HepG2 (cell line): Measurements from ENCODE around the gene ORC3. TPM values are rescaled to one million over a fixed set of nuclear protein-coding genes. Genes with fewer than 3 reads are reported as not detected.

Source experiments
- AHDC1 ChIP-seq: sonication (generic); formaldehyde crosslinking; IDR thresholded peaks from 2 replicates; pipeline ENCODE4 v1.5.1; 2020; ENCODE audit warnings: mild to moderate bottlenecking, missing genetic modification reagents, borderline replicate concordance
- EHMT2 ChIP-seq: fragments of 200-600 bp; sonication (generic); IDR thresholded peaks from 2 replicates; pipeline ENCODE4 v1.7.0; 2017; ENCODE audit warnings: antibody characterized with exemption, low read depth, low read length, borderline replicate concordance
- ELF4 ChIP-seq: sonication (generic); formaldehyde crosslinking; IDR thresholded peaks from 2 replicates; pipeline ENCODE4 v1.5.0; 2020; ENCODE audit warnings: missing genetic modification reagents, mild to moderate bottlenecking, moderate library complexity, borderline replicate concordance
- HMG20B ChIP-seq: conservative IDR thresholded peaks from 2 replicates; pipeline ENCODE4 v1.6.1; 2016; ENCODE audit warnings: missing genetic modification reagents, missing compliant biosample characterization
- KLF9 ChIP-seq: IDR thresholded peaks from 2 replicates; pipeline ENCODE4 v1.6.1; 2016; ENCODE audit warnings: low read depth
- MBNL3 ChIP-seq: fragments of 250-450 bp; sonication (Bioruptor Pico); conservative IDR thresholded peaks from 2 replicates; pipeline ENCODE4 v1.8.0; 2022; ENCODE audit warnings: mild to moderate bottlenecking, inconsistent platforms
- PBX2 ChIP-seq: IDR thresholded peaks from 2 replicates; pipeline ENCODE4 v1.6.1; 2016; ENCODE audit warnings: control low read depth
- PREB ChIP-seq: sonication (generic); formaldehyde crosslinking; IDR thresholded peaks from 2 replicates; pipeline ENCODE4 v1.4.0; 2020; ENCODE audit warnings: missing genetic modification reagents
- PRPF4 ChIP-seq: fragments of 200-400 bp; formaldehyde crosslinking; IDR thresholded peaks from 2 replicates; pipeline ENCODE4 v1.6.1; 2016; ENCODE audit warnings: low read length, low read depth; ENCODE audit not compliant: poor library complexity, severe bottlenecking
- SMARCC2 ChIP-seq: fragments of 450-650 bp; IDR thresholded peaks from 2 replicates; pipeline ENCODE4 v1.6.1; 2017; ENCODE audit warnings: antibody characterized with exemption, mild to moderate bottlenecking
- SOX6 ChIP-seq, 2 experiments: fragments of 450-650 bp in 1 of 2; sonication (generic) in 1 of 2; formaldehyde crosslinking in 1 of 2; IDR thresholded peaks; 2 replicates each; pipeline versions ENCODE4 v1.4.0 to v1.6.1; 2017 to 2020; ENCODE audit warnings: antibody characterized with exemption in 1 of 2, mild to moderate bottlenecking in 1 of 2, missing genetic modification reagents in 1 of 2
- ZHX2 ChIP-seq, 2 experiments: sonication (generic) in 1 of 2; formaldehyde crosslinking in 1 of 2; IDR thresholded peaks; 2 replicates each; pipeline versions ENCODE4 v1.6.1 to v1.9.0; 2014 to 2022; ENCODE audit warnings: antibody characterized with exemption in 1 of 2, borderline replicate concordance in 1 of 2, inconsistent platforms in 1 of 2, low read depth in 1 of 2, missing genetic modification reagents in 1 of 2
- ZNF251 ChIP-seq: sonication (generic); formaldehyde crosslinking; IDR thresholded peaks from 2 replicates; pipeline ENCODE4 v1.9.0; 2021; ENCODE audit warnings: mild to moderate bottlenecking, missing genetic modification reagents
- ZNF253 ChIP-seq: sonication (generic); formaldehyde crosslinking; IDR thresholded peaks from 2 replicates; pipeline ENCODE4 v1.8.0; 2022; ENCODE audit warnings: mild to moderate bottlenecking, missing genetic modification reagents, borderline replicate concordance
- polyA plus RNA-seq, 8 experiments: library from polyadenylated mRNA; depleted of rRNA in 3 of 8; stranded (reverse) in 7 of 8; unstranded in 1 of 8; fragments of >200 nt; fragmentation: Illumina TruSeq in 4 of 8; extraction: Trizol in 4 of 8; gene quantifications; 2 replicates each; pipeline versions ENCODE4 v1.2.1 to v1.2.3, GENCODE V29; 2011 to 2016; ENCODE audit warnings: low read depth in 4 of 8, missing spikeins in 1 of 8, mixed read lengths in 1 of 8; ENCODE audit not compliant: insufficient read depth in 1 of 8
- total RNA-seq, 5 experiments: library from RNA; depleted of rRNA; stranded (reverse); fragments of >200 nt; fragmentation: Illumina TruSeq; extraction: Trizol; gene quantifications; 2 replicates each; pipeline ENCODE4 v1.2.3, GENCODE V29; 2016; ENCODE audit warnings: low read depth in 1 of 5

The ORC3 gene
- total and polyA plus RNA-seq, 2 of the 13 experiments (the other 11 are each of a cell fraction or from before 2014, with no cell fraction given): 21.8 to 43.5 TPM

- no peak for TF ChIP-seq AHDC1 (CRISPR knock-in tag)
- no peak for TF ChIP-seq PREB (CRISPR knock-in tag)
- TF ChIP-seq KLF9 (CRISPR knock-in tag): 0 out of 2 replicates have a peak, but pooled peaks have one; percentile 56
- no peak for TF ChIP-seq SMARCC2
- no peak for TF ChIP-seq ZNF251 (CRISPR knock-in tag)
- TF ChIP-seq HMG20B: no peak
- TF ChIP-seq MBNL3 (CRISPR knock-in tag): no peak
- TF ChIP-seq SOX6 (IDR thresholded peaks at IDR 0.05): no peak
- peak; percentile 77 for TF ChIP-seq SOX6 (CRISPR knock-in tag; IDR thresholded peaks at IDR 0.05)
- TF ChIP-seq PRPF4: no peak
- TF ChIP-seq ZHX2 (IDR thresholded peaks at IDR 0.05; ENCODE audit: low read depth): no peak
- no peak for TF ChIP-seq ZHX2 (CRISPR knock-in tag; IDR thresholded peaks at IDR 0.05; ENCODE audit: borderline replicate concordance)
- TF ChIP-seq EHMT2: no peak
- TF ChIP-seq PBX2 (CRISPR knock-in tag): no peak
- TF ChIP-seq ELF4 (CRISPR knock-in tag): peak; percentile 41; the same call in 1 of the 2 replicates
- TF ChIP-seq ZNF253: no peak
Observed at GRCh38 chr6:87589693-87590416, at the start of gene ORC3, which contains the start of gene RARS2 (continued).
